ENCODE results near the gene SAA2. TPM values are rescaled to one million over a fixed set of nuclear protein-coding genes. Genes with fewer than 3 reads are reported as not detected.

The SAA2 gene
- total RNA-seq, 1 experiment from 2014 or later = not detected

DNA sequence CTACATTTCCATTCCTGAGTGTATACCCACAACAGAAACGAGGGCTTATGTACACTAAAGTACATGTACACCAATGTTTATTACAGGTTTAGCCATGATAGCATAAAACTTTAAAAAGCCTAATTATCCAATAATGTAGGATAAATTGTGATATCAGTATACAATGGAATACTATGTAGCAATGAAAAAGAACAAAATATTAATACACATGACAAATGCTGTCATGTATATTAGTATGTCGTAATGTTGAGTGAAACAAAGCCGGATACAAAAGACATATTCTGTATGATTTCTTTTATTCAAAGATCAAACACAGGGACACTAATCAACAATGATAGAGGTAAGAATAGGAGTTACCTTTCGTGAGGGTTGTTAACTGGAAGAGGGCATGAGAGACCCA, 14.6 kb downstream of the SAA2 start:
- no peak for DNase-seq
- peaks cover 8% of the 10 kb centered on the region for H3K27me3 Mint-ChIP-seq (ENCODE audit: low read depth)
- Histone ChIP-seq H3K9me3 (ENCODE audit: control insufficient read depth, low read depth, low read length) (no peaks in the 10 kb centered on the region), H2AK5ac (ENCODE audit: insufficient read length, low read length) (no peak overlapping the region), H4K20me1 (ENCODE audit: control insufficient read depth, insufficient read depth, insufficient read length) (no peaks in the 10 kb centered on the region), H3K14ac (ENCODE audit: insufficient read depth, low read length) (no peak overlapping the region), H3K9ac (ENCODE audit: extremely low read depth, insufficient read length, low read length) (no peak overlapping the region), H3K27me3 (ENCODE audit: insufficient read depth, low read length) (no peaks in the 10 kb centered on the region), H2BK15ac (ENCODE audit: low read depth, low read length) (no peak overlapping the region), H3K23ac (ENCODE audit: insufficient read length, low read depth, low read length) (no peak overlapping the region), H3K4me1 (ENCODE audit: insufficient read depth, low read length) (no peaks in the 10 kb centered on the region), H2BK20ac (ENCODE audit: low read depth, low read length, poor library complexity, severe bottlenecking) (no peak overlapping the region), H3T11ph (ENCODE audit: low read length) (no peak overlapping the region), H4K91ac (ENCODE audit: insufficient read length, low read depth, low read length) (no peak overlapping the region), H3K4ac (ENCODE audit: low read depth, low read length) (no peak overlapping the region), H3K27ac (ENCODE audit: insufficient read length, low read depth, low read length) (no peak overlapping the region), H3K79me1 (ENCODE audit: insufficient read depth, low read depth, low read length, poor library complexity, severe bottlenecking) (no peaks in the 10 kb centered on the region), H3K79me2 (ENCODE audit: insufficient read depth, low read length) (no peaks in the 10 kb centered on the region), H4K8ac (replicated peaks; ENCODE audit: insufficient read length, low read depth, low read length) (no peak overlapping the region), H2BK5ac (ENCODE audit: insufficient read length, low read length) (no peak overlapping the region), H4K5ac (ENCODE audit: insufficient read length, low read depth, low read length) (no peak overlapping the region), H3K23me2 (ENCODE audit: insufficient read length, low read depth, low read length, poor library complexity, severe bottlenecking) (no peaks in the 10 kb centered on the region), H2AFZ (ENCODE audit: low read length) (no peak overlapping the region), H3K18ac (ENCODE audit: insufficient read length, low read depth, low read length) (no peak overlapping the region), H2BK120ac (ENCODE audit: low read depth, low read length, poor library complexity, severe bottlenecking) (no peak overlapping the region), H3K4me2 (ENCODE audit: insufficient read depth, insufficient read length, low read length) (no peak overlapping the region), H2BK12ac (ENCODE audit: insufficient read length, low read depth, low read length) (no peak overlapping the region), H3K56ac (ENCODE audit: insufficient read length, low read depth, low read length) (no peak overlapping the region)
- no peaks in the 10 kb centered on the region for H3K36me3 Mint-ChIP-seq (ENCODE audit: insufficient read depth in 1 of 3, low read depth in 3 of 3)
- WGBS (ENCODE audit: extremely low coverage, insufficient read length, low lambda C conversion rate) = no CpG with 5 or more reads among the region's 4 CpGs
- H3K4me1 Mint-ChIP-seq = no peaks in the 10 kb centered on the region
- TF ChIP-seq, protein P1, sequence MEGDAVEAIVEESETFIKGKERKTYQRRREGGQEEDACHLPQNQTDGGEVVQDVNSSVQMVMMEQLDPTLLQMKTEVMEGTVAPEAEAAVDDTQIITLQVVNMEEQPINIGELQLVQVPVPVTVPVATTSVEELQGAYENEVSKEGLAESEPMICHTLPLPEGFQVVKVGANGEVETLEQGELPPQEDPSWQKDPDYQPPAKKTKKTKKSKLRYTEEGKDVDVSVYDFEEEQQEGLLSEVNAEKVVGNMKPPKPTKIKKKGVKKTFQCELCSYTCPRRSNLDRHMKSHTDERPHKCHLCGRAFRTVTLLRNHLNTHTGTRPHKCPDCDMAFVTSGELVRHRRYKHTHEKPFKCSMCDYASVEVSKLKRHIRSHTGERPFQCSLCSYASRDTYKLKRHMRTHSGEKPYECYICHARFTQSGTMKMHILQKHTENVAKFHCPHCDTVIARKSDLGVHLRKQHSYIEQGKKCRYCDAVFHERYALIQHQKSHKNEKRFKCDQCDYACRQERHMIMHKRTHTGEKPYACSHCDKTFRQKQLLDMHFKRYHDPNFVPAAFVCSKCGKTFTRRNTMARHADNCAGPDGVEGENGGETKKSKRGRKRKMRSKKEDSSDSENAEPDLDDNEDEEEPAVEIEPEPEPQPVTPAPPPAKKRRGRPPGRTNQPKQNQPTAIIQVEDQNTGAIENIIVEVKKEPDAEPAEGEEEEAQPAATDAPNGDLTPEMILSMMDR (conservative IDR thresholded peaks at IDR 0.05) = no peak
- no peaks in the 10 kb centered on the region for H3K9me3 Mint-ChIP-seq
- no peak overlapping the region for H3K27ac Mint-ChIP-seq
- H3K4me3 Mint-ChIP-seq = no peak overlapping the region

Measured in H9 (cell line).